Putamen (tissue), 1 donor: ENCODE data around the gene PLPP1.

Source experiments
- DNase-seq: peaks from one replicate; pipeline ENCODE4 v3.0.0-alpha.2; 2016; ENCODE audit warnings: low spot score

The PLPP1 gene

GRCh38 chr5:55502759-55503158 lies 32.0 kb downstream of the PLPP1 start:
- no peak for DNase-seq

DNA sequence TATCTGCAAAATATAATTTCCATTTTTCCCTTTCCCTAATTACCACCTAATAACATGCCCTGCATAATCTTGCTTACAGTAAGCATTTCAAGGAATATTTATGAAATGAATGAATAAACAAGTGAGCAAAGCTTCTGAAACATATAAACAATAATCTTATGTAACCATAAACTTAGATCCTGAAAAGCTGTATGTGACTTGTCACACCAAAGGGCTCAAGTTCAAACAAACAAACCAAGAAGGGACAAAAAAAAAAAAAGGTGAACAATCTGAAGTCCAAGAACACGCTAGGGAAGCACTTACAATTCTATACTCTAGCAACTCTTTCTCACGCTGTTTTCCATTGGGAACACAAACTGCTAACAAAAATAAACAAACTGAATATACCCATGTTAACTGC lies 36.3 kb downstream of the PLPP1 start:
- DNase-seq: no peak

- no peak for DNase-seq
Measured at GRCh38 chr5:55497712-55498111, 37.1 kb downstream of the PLPP1 start.

DNA sequence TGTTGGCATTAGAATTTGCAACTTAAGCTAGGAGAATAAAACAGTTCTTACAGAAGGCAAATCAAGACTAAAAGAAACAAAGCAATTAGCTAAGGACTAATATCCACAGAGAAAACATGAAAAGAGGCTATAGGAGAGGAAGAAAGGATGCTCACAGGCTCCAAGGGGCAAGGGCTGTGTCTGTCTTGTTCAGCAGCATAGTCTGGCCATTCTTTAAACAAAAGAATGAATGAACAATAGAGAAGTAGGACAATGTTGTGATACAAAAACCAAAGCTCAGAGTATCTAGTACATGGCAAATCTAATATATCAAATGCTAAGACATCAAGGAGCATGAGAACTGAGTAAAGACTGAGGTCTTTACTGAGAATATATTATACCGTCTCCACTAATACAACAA lies 39.5 kb downstream of the PLPP1 start:
- DNase-seq: peak; percentile 58

GRCh38 chr5:55492449-55492848 lies 42.3 kb downstream of the PLPP1 start:
- no peak for DNase-seq

- no peak for DNase-seq
Measured at GRCh38 chr5:55485073-55485472, 49.7 kb downstream of the PLPP1 start.

DNA sequence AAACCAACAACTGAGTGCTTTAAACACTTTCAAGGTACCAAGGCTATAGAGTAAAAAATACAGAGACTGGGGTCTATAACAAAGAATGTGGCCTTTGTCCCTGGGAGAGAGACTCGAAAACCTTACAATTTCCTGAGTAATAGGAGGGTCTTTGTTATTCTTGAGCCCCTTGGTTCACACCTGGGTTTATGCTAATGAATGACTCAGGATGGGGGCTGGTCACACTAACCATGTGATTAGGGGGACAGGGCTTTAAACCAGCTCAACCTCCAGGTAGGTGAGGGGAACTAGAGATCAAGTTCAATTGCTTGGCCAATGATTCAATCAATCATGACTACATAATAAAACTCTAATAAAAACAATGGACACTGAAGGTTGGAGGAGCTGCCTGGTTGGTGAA lies 50.2 kb downstream of the PLPP1 start:
- DNase-seq: no peak

GRCh38 chr5:55483885-55484284 lies 50.9 kb downstream of the PLPP1 start:
- DNase-seq: no peak

- DNase-seq: no peak
Measured at GRCh38 chr5:55481293-55481855, 53.4 kb downstream of the PLPP1 start.

DNA sequence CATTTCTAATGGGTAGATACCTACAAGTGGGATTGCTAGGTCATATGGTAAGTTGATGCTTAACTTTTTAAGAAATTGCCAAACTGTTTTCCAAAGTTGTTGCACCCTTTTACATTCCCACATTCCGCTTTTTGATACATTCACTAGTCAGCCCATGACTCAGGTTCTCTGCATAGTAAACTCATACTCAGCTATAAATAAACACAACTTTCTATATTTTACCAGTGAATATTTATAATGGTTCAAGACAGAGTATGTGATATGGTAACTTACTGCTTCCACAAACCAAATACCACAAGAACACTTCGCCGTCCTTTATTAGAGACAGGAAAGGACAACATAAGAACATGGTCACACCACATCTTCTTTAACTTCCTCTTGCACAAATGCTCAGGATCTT lies 54.0 kb downstream of the PLPP1 start:
- no peak for DNase-seq

DNA sequence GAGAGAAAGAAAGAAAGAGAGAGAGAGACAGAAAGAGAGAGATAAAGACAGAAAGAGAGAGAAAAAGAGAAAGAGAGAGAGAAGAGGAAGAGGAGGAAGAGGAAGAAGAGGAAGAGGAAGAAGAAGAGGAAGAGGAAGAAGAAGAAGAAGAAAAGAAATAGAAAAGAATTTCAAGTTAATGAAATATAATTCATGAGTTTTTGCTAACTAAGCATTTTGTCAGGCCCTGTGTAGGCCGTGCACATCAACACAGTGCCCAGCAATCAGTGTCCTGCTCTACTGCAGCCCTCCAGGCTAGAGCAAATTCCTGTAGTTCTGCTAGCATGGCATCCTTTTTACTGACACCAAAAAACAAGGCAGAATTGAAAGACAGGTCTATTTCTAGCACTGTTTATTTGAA lies 62.1 kb downstream of the PLPP1 start:
- no peak for DNase-seq

DNA sequence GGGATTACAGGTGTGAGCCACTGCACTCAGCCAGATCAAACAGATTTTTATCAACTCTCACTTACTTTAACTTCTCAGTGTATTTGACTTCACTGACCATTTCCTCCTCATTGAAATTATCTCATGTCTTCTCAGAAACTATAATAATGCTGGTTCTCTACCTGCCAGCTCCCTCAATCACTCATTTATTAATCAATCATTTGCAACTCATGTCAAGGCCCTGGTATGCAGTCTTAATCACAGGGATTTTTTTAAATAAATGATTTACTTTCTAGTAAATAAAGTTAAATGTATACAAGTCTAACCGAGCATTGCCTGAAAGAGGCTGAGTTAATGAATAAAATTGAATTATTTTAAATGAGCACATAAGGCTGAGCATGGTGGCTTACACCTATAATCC lies 63.3 kb downstream of the PLPP1 start:
- no peak for DNase-seq

GRCh38 chr5:55470282-55470681 lies 64.5 kb downstream of the PLPP1 start:
- no peak for DNase-seq

GRCh38 chr5:55469839-55470238 lies 64.9 kb downstream of the PLPP1 start:
- no peak for DNase-seq

DNA sequence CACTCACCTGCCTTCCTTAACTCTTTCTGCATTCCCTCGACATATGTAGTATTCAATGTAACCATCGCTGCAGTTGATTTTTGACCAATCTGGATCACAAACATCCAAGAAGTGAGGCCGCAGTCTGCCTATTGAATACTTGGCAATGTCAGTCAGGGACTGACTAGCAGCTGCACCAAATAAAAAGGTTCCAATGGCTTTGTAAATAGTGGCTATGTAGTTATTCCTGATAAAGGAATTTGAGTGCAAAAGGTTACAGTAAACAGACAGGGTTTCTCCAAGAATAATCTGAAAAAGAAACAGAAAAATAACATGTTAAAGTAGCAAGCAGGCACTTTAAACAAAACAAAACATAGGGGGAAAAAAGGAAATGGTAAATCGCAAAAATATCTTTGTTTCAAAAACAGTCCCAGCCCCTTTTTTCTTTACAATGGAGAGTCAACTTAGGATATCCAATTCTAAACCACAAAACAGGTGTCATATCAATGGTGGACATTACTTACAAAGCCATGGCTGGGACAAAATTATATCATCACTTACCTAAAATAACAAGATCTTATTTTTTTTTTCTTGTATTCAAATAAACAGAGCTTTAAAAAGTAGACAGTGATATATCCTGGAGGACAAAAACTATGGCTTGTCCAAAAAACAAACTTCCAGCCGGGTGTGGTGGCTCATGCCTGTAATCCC lies 66.8 kb downstream of the PLPP1 start:
- no peak for DNase-seq

DNA sequence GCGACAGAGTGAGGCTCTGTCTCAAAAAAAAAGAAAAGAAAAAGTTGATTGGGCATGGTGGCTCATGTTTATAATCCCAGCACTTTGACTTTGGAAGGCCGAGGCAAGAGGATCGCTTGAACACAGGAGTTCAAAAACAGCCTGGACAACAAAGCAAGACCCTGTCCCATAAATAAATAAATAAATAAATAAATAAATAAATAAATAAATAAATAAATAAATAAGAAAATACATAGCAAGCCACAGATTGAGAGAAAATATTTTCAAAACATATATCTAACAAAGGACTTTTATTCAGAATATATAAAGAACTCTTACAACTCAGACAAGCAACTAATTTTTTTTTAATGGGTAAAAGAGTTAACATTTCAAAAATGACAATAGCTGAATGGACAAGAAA lies 71.2 kb downstream of the PLPP1 start:
- no peak for DNase-seq

GRCh38 chr5:55459572-55459971 lies 75.2 kb downstream of the PLPP1 start:
- no peak for DNase-seq

DNA sequence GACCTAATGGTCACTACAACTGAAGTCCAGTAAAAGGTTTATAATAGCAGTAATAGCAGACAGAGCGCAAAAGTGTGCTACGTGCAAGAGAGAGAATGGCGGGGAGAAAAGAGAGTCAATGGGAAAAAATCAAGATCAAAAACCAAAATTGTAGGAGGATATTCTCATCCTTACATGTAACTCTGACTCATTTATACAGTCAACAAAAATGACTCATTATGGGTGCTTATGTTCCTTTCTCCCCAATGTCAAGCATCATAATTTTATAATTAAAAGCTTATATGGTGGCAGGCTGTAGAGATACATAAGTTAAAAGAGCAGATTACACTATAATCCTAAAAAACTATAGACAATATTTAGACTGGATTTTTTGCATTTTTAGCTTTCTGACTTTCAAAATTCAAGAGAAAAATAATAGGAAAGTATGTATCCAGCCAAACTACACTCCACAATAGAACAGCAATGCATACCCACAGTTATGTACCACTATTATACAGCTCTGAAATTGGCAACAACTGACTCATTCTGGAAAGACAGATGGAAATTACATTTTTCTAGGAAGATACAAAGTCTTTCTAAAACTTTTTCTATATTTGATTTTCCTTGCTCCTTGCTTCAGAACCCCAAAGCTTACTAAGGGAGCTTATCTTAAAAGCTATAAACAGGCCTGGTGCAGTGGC lies 78.4 kb downstream of the PLPP1 start:
- DNase-seq: no peak

- no peak for DNase-seq
Measured at GRCh38 chr5:55454282-55454681, 80.5 kb downstream of the PLPP1 start.

- no peak for DNase-seq
Measured at GRCh38 chr5:55453211-55453610, 81.6 kb downstream of the PLPP1 start.

GRCh38 chr5:55451976-55452375 lies 82.8 kb downstream of the PLPP1 start:
- no peak for DNase-seq

- no peak for DNase-seq
Measured at GRCh38 chr5:55450050-55450765, 84.6 kb downstream of the PLPP1 start.
